K562 (cell line): Measurements from ENCODE around the gene MFSD6. TPM values are rescaled to one million over a fixed set of nuclear protein-coding genes. Genes with fewer than 3 reads are reported as not detected.
A peak's percentile ranks its signal among the peaks of the same experiment; 100 is the strongest.

Source experiments
- CREM ChIP-seq: IDR thresholded peaks from 2 replicates; pipeline ENCODE4 v1.6.1; 2014; ENCODE audit warnings: antibody characterized with exemption, low read depth
- EGR1 ChIP-seq: fragments of 450-650 bp; conservative IDR thresholded peaks from 2 replicates; pipeline ENCODE4 v1.6.1; 2017; ENCODE audit warnings: mild to moderate bottlenecking
- HNRNPLL ChIP-seq: fragments of 200-400 bp; formaldehyde crosslinking; IDR thresholded peaks from 2 replicates; pipeline ENCODE4 v1.6.1; 2017; ENCODE audit warnings: low read length, low read depth, mild to moderate bottlenecking; ENCODE audit not compliant: poor library complexity, severe bottlenecking
- MAZ ChIP-seq, 2 experiments: fragments of 450-650 bp in 1 of 2; sonication (generic) in 1 of 2; formaldehyde crosslinking; IDR thresholded peaks in 1 of 2; conservative IDR thresholded peaks in 1 of 2; 2 replicates each; pipeline versions ENCODE4 v1.4.0 to v1.5.0; 2020; ENCODE audit warnings: mild to moderate bottlenecking in 1 of 2, missing genetic modification reagents in 1 of 2
- MEF2A ChIP-seq: IDR thresholded peaks from 2 replicates; pipeline ENCODE4 v1.6.1; 2011; ENCODE audit warnings: low read depth, mild to moderate bottlenecking, low read length, moderate library complexity; ENCODE audit not compliant: control insufficient read depth
- NFXL1 ChIP-seq: fragments of 450-650 bp; formaldehyde crosslinking; IDR thresholded peaks from 2 replicates; pipeline ENCODE4 v1.4.0; 2021; ENCODE audit warnings: mild to moderate bottlenecking
- POLR2G ChIP-seq: fragments of 200-400 bp; formaldehyde crosslinking; IDR thresholded peaks from 2 replicates; pipeline ENCODE4 v1.6.1; 2017; ENCODE audit warnings: low read depth, mild to moderate bottlenecking, antibody characterized with exemption, low read length, moderate library complexity
- RBFOX2 ChIP-seq: fragments of 200-400 bp; formaldehyde crosslinking; IDR thresholded peaks from 2 replicates; pipeline ENCODE4 v1.6.1; 2017; ENCODE audit warnings: low read depth, mild to moderate bottlenecking, low read length, moderate library complexity
- TAF1 ChIP-seq: IDR thresholded peaks from 2 replicates; pipeline ENCODE4 v1.6.1; 2011; ENCODE audit warnings: mild to moderate bottlenecking, low read length, moderate library complexity; ENCODE audit not compliant: insufficient read depth, control insufficient read depth, severe bottlenecking; ENCODE audit errors: extremely low read depth
- UBTF ChIP-seq, 2 experiments: IDR thresholded peaks; 2 replicates each; pipeline ENCODE4 v1.6.1; 2012; ENCODE audit warnings: improper control_type of control experiment in 2 of 2, low read depth in 2 of 2, low read length in 2 of 2, borderline replicate concordance in 1 of 2
- YY1 ChIP-seq, 3 experiments: IDR thresholded peaks; 2 replicates each; pipeline ENCODE4 v1.6.1; 2011; ENCODE audit warnings: low read length in 2 of 3, mild to moderate bottlenecking in 2 of 3, moderate library complexity in 2 of 3, borderline replicate concordance in 1 of 3, control low read depth in 1 of 3, low read depth in 1 of 3; ENCODE audit not compliant: insufficient read depth in 3 of 3, insufficient replicate concordance in 2 of 3, control insufficient read depth in 1 of 3, insufficient read length in 1 of 3; ENCODE audit errors: extremely low read depth in 1 of 3
- ZNF512 ChIP-seq: IDR thresholded peaks from 2 replicates; pipeline ENCODE4 v1.6.1; 2016; ENCODE audit warnings: missing genetic modification characterization, missing compliant biosample characterization
- ZNF778 ChIP-seq: fragments of 450-650 bp; formaldehyde crosslinking; IDR thresholded peaks from 2 replicates; pipeline ENCODE4 v1.4.0; 2020; ENCODE audit warnings: mild to moderate bottlenecking, moderate library complexity
- polyA plus RNA-seq, 8 experiments: library from polyadenylated mRNA; depleted of rRNA in 4 of 8; stranded (reverse) in 5 of 8; unstranded in 3 of 8; fragments of >200 nt; fragmentation: Nextera tagmentation in 2 of 8; fragmentation: Illumina TruSeq in 1 of 8; extraction: Ambion mirVana in 2 of 8; extraction: Trizol in 1 of 8; gene quantifications; 2 replicates each; pipeline versions ENCODE4 v1.2.1 to v1.2.3, GENCODE V29; 2011 to 2014; ENCODE audit warnings: inconsistent platforms in 1 of 8, missing spikeins in 1 of 8
- total RNA-seq, 7 experiments: library from RNA; depleted of rRNA in 6 of 7; stranded (reverse); fragments of >200 nt in 6 of 7; fragmentation: Illumina TruSeq in 2 of 7; extraction: Trizol in 2 of 7; gene quantifications; 2 replicates each; pipeline versions ENCODE4 v1.2.1 to v1.2.3, GENCODE V29; 2011 to 2021; ENCODE audit warnings: low replicate concordance in 1 of 7

Gene MFSD6
- total and polyA plus RNA-seq, 9 of the 15 experiments (the other 6 are each of a cell fraction or from before 2014, with no cell fraction given), result 1.1 to 7.9 (median 4.4) TPM

GRCh38 chr2:190408538-190409271, 550 bp downstream of the MFSD6 start (continued):
- TF ChIP-seq YY1 (IDR thresholded peaks at IDR 0.05; ENCODE audit: borderline replicate concordance in 1 of 3, control insufficient read depth in 1 of 3, extremely low read depth in 1 of 3, insufficient read depth in 3 of 3, insufficient read length in 1 of 3, insufficient replicate concordance in 2 of 3, low read depth in 1 of 3, low read length in 2 of 3), result peak in 1 of 3 experiments; percentile 36
- TF ChIP-seq EGR1, result 0 out of 2 replicates have a peak, but pooled peaks have one; percentile 12
- peak; percentile 41 to 55 for TF ChIP-seq MAZ (CRISPR knock-in tag; conservative IDR thresholded peaks at IDR 0.05 in 1 of 2, IDR thresholded peaks at IDR 0.05 in 1 of 2)
- TF ChIP-seq MEF2A, result no peak
- peak; percentile 46 for TF ChIP-seq HNRNPLL
- TF ChIP-seq ZNF512, result no peak
- TF ChIP-seq POLR2G, result peak; percentile 58
- peak in 1 of 2 experiments; percentile 27; a peak in 1 of 4 replicates for TF ChIP-seq UBTF (IDR thresholded peaks at IDR 0.05; ENCODE audit: borderline replicate concordance in 1 of 2, low read depth in 2 of 2, low read length in 2 of 2)
- no peak for TF ChIP-seq NFXL1
- TF ChIP-seq ZNF778, result no peak
- TF ChIP-seq RBFOX2, result peak; percentile 69
- peak; percentile 23; the same call in 1 of the 2 replicates for TF ChIP-seq CREM
- peak; percentile 11 for TF ChIP-seq TAF1
